ENCODE data around the gene MRPS9. TPM values are rescaled to one million over a fixed set of nuclear protein-coding genes. Genes with fewer than 3 reads are reported as not detected.

MRPS9 gene
- total RNA-seq, 1 experiment from 2014 or later: 49.7 TPM

DNA sequence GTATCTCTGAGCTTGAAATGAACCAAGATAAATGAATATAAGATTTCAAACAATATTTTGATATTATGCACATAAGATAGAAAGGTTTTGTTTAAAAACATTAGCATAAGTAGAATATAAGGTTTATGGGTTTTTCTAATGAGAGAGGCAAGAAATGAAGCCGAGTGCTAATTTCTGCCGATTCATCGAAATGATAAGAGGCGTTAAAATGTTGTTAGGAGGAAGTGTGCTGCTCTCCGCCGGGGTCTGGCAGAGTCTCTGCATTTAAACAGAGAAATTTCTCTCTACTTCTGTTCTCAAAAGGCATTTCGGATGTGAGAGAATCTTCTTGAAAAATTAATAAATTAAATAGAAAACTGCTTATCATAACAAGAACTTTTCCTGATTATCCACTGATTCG, 83.6 kb downstream of the MRPS9 start:
- Histone ChIP-seq H3K4me2 (ENCODE audit: low read length) (no peak overlapping the region), H3K9ac (ENCODE audit: low read length) (no peak overlapping the region), H3K79me2 (ENCODE audit: insufficient read depth, low read length) (no peaks in the 10 kb centered on the region), H3K4me3 (replicated peaks in 1 of 2; ENCODE audit: low read depth in 1 of 2, low read length in 2 of 2) (no peak overlapping the region), H4K20me1 (ENCODE audit: insufficient read depth) (no peaks in the 10 kb centered on the region), H3K27me3 (ENCODE audit: insufficient read depth, low read length) (no peaks in the 10 kb centered on the region), H3K27ac (ENCODE audit: low read depth, low read length) (no peak overlapping the region), H3K36me3 (ENCODE audit: control insufficient read depth in 1 of 2, insufficient read depth in 2 of 2, low read length in 2 of 2) (no peaks in the 10 kb centered on the region), H3K4me1 (ENCODE audit: control insufficient read depth in 1 of 2, insufficient read depth in 2 of 2, low read length in 2 of 2) (peaks cover 3 to 9% of the 10 kb centered on the region in 2 experiments; a peak in 2 of 4 replicates), H3K9me3 (ENCODE audit: control insufficient read depth in 1 of 2, insufficient read depth in 1 of 2, low read depth in 1 of 2, low read length in 2 of 2) (no peaks in the 10 kb centered on the region), H2AFZ (ENCODE audit: low read depth, low read length, poor library complexity, severe bottlenecking) (no peak overlapping the region), H3K9me2 (ENCODE audit: insufficient read depth) (no peaks in the 10 kb centered on the region)
- ChIA-PET CTCF (no interaction called here), RAD21 (ENCODE audit: low non-redundant PET in 1 of 2, low total read pairs in 2 of 2, uncharacterized antibody in 2 of 2, unreplicated experiment in 2 of 2) (no interaction called here), POLR2A (no interaction called here)
- no peak for TF ChIP-seq EZH2phosphoT487 (IDR thresholded peaks at IDR 0.05; ENCODE audit: borderline replicate concordance)
- no peak for TF ChIP-seq EZH2 (IDR thresholded peaks at IDR 0.05)
- no peak for TF ChIP-seq CBX3 (IDR thresholded peaks at IDR 0.05; ENCODE audit: low read depth)
- TF ChIP-seq EGR1 (IDR thresholded peaks at IDR 0.05; ENCODE audit: low read depth): no peak
- TF ChIP-seq SRF (IDR thresholded peaks at IDR 0.05; ENCODE audit: low read depth): no peak
- TF ChIP-seq, protein P1, sequence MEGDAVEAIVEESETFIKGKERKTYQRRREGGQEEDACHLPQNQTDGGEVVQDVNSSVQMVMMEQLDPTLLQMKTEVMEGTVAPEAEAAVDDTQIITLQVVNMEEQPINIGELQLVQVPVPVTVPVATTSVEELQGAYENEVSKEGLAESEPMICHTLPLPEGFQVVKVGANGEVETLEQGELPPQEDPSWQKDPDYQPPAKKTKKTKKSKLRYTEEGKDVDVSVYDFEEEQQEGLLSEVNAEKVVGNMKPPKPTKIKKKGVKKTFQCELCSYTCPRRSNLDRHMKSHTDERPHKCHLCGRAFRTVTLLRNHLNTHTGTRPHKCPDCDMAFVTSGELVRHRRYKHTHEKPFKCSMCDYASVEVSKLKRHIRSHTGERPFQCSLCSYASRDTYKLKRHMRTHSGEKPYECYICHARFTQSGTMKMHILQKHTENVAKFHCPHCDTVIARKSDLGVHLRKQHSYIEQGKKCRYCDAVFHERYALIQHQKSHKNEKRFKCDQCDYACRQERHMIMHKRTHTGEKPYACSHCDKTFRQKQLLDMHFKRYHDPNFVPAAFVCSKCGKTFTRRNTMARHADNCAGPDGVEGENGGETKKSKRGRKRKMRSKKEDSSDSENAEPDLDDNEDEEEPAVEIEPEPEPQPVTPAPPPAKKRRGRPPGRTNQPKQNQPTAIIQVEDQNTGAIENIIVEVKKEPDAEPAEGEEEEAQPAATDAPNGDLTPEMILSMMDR (IDR thresholded peaks at IDR 0.05 in 2 of 3, conservative IDR thresholded peaks at IDR 0.05 in 1 of 3; ENCODE audit: borderline replicate concordance in 1 of 3, insufficient read depth in 1 of 3, low read depth in 2 of 3, low read length in 2 of 3): no peak
- TF ChIP-seq, protein P2, sequence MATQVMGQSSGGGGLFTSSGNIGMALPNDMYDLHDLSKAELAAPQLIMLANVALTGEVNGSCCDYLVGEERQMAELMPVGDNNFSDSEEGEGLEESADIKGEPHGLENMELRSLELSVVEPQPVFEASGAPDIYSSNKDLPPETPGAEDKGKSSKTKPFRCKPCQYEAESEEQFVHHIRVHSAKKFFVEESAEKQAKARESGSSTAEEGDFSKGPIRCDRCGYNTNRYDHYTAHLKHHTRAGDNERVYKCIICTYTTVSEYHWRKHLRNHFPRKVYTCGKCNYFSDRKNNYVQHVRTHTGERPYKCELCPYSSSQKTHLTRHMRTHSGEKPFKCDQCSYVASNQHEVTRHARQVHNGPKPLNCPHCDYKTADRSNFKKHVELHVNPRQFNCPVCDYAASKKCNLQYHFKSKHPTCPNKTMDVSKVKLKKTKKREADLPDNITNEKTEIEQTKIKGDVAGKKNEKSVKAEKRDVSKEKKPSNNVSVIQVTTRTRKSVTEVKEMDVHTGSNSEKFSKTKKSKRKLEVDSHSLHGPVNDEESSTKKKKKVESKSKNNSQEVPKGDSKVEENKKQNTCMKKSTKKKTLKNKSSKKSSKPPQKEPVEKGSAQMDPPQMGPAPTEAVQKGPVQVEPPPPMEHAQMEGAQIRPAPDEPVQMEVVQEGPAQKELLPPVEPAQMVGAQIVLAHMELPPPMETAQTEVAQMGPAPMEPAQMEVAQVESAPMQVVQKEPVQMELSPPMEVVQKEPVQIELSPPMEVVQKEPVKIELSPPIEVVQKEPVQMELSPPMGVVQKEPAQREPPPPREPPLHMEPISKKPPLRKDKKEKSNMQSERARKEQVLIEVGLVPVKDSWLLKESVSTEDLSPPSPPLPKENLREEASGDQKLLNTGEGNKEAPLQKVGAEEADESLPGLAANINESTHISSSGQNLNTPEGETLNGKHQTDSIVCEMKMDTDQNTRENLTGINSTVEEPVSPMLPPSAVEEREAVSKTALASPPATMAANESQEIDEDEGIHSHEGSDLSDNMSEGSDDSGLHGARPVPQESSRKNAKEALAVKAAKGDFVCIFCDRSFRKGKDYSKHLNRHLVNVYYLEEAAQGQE (IDR thresholded peaks at IDR 0.05; ENCODE audit: low read depth): no peak
- TF ChIP-seq SP1 (IDR thresholded peaks at IDR 0.05; ENCODE audit: low read depth): no peak
- intact Hi-C loops (cut with micrococcal nuclease): no loop called here
- DNase-seq (ENCODE audit: low read depth, low spot score) (no peak), ATAC-seq (no peak)
- BruUV-seq (replicated peaks): no TSS peak
